WERI-Rb-1 (cell line): ENCODE measurements around the gene PSMF1.
A peak's percentile ranks its signal among the peaks of the same experiment; 100 is the strongest.
"Not testable (repeated sequence)": the region's sequence is repeated elsewhere in the genome, so short reads cannot be mapped to it uniquely, and the experiment has no call there.

Experiments used
- DNase-seq: peaks from one replicate; pipeline ENCODE4 v3.0.0-alpha.2; 2020
- H3K27ac ChIP-seq: fragments of 250-450 bp; sonication (Bioruptor Pico); 2 replicates; pipeline ENCODE4 v1.5.1; 2020; ENCODE audit warnings: mild to moderate bottlenecking, moderate library complexity
- H3K27me3 ChIP-seq: fragments of 250-450 bp; sonication (Bioruptor Pico); 2 replicates; pipeline ENCODE4 v1.5.1; 2021; ENCODE audit warnings: mild to moderate bottlenecking, low read depth, moderate library complexity; ENCODE audit not compliant: insufficient read depth, severe bottlenecking
- H3K36me3 ChIP-seq: fragments of 250-450 bp; sonication (Bioruptor Pico); 2 replicates; pipeline ENCODE4 v1.5.1; 2020; ENCODE audit warnings: mild to moderate bottlenecking, moderate library complexity
- H3K4me3 ChIP-seq: 2 replicates; pipeline ENCODE4 v1.5.1; 2011; ENCODE audit warnings: low read depth, mild to moderate bottlenecking, control low read depth, low read length
- H3K9me3 ChIP-seq: fragments of 250-450 bp; sonication (Bioruptor Pico); 2 replicates; pipeline ENCODE4 v1.5.1; 2021; ENCODE audit warnings: mild to moderate bottlenecking, moderate library complexity; ENCODE audit not compliant: severe bottlenecking
- TF ChIP-seq, protein P1 (sequence below): IDR thresholded peaks from 2 replicates; pipeline ENCODE4 v1.5.1; 2011; ENCODE audit warnings: low read depth, mild to moderate bottlenecking, control low read depth, inconsistent platforms, low read length

PSMF1 gene

DNA sequence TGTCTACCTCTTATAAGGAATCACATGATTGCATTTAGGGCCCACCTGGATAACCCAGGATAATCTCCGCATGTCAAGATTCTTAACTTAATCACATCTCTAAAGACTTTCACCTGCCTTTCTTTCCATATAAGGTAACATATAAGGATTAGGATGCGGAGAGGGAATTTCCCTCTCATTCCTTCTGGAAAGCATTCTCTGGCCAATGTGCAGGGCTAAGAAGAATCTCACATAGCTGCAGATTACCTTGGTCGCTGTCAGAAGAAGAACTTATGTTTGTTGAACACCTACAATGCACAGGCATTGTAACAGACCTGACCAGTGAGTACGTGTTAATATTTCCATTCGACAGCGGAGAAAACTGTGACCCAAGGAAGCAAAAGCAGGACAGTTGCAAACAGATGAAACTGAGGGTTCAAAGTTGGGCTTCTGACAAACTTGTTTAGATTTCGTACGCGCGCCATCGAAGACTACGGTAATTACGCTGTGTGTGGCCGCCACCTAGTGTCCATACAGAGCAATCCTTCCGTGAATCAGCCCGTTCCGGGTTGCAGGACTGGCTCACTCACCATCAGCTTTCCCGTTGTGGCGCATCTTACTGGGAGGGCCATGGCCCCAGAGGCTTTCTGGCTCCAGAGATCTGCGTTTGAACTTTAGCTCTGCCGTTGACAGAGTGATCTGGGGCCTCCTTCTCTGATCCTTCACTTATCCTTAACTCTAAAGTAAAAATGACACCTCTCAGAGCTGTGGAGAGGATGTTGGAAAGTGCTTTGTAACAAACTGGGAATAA, 94.4 kb downstream of the PSMF1 start:
- Histone ChIP-seq H3K36me3 (no peaks in the 10 kb centered on the region), H3K27me3 (peaks cover 24% of the 10 kb centered on the region), H3K27ac (no peak overlapping the region), H3K9me3 (no peaks in the 10 kb centered on the region), H3K4me3 (no peak overlapping the region; the same call in 1 of the 2 replicates)
- DNase-seq = peak; percentile 71
- TF ChIP-seq, protein P1, sequence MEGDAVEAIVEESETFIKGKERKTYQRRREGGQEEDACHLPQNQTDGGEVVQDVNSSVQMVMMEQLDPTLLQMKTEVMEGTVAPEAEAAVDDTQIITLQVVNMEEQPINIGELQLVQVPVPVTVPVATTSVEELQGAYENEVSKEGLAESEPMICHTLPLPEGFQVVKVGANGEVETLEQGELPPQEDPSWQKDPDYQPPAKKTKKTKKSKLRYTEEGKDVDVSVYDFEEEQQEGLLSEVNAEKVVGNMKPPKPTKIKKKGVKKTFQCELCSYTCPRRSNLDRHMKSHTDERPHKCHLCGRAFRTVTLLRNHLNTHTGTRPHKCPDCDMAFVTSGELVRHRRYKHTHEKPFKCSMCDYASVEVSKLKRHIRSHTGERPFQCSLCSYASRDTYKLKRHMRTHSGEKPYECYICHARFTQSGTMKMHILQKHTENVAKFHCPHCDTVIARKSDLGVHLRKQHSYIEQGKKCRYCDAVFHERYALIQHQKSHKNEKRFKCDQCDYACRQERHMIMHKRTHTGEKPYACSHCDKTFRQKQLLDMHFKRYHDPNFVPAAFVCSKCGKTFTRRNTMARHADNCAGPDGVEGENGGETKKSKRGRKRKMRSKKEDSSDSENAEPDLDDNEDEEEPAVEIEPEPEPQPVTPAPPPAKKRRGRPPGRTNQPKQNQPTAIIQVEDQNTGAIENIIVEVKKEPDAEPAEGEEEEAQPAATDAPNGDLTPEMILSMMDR = peak; percentile 90

DNA sequence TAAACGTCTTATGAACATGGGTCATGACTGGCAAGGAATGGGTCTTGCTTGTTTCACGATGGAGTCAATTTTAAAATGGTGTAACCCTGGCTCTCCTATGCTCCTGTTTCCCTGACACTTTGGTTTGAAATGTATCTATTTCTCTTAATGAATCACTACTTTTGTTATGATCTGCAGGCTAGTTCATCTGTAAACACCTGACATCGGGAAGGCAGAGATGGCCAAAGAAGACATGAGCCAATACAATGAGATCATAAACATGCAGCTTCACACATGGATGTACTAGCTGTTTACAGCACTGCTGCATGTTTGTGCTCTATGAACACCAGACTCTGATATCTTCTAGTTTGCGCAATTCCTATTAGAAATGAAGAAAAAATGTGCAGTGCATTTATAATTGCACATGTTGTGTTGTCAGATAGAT, 96.4 kb downstream of the PSMF1 start:
- TF ChIP-seq, protein P1 = no peak
- no peak overlapping the region for H3K27ac ChIP-seq
- no peak overlapping the region for H3K4me3 ChIP-seq
- no peak for DNase-seq
- H3K27me3 ChIP-seq = peaks cover 15% of the 10 kb centered on the region
- H3K36me3 ChIP-seq = no peaks in the 10 kb centered on the region
- H3K9me3 ChIP-seq = no peaks in the 10 kb centered on the region

DNA sequence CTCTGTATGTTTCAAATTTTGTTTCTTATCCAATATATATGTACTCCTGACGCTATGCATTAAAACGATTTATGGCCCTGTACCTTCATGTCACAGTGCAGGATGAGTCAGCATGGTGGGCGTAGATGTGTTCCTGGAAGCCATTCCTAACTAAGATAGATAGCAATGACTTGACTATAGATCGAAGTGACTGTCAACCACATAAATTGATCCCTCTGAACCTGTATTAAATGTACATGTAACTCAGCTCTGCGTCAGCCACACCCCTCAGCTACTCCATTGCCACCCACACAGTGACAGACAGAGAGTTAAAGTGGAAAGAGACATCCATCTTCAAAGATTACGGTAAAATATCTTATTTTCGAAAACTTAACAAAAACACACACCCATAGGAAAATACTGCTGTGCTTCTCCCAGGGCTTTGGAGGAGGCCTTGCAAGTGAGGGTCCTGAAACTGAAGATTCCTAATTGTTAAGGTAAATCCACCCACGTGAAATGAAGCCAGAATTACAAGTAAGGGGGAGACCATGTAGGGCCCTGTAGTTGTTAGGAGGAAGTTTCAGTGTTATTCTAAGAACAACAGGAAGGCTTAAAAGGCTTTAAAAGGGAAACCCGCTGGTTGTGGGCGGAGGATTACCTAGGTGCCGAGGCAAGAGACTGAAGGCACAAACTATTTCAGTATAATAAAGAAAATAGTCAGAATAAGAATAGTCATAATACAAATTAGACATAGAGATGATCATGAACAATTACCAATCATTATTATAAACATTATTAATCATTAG, 97.2 kb downstream of the PSMF1 start:
- TF ChIP-seq, protein P1 = no peak
- no peak overlapping the region for H3K4me3 ChIP-seq
- no peak for DNase-seq
- H3K27me3 ChIP-seq = peaks cover 14% of the 10 kb centered on the region
- H3K36me3 ChIP-seq = no peaks in the 10 kb centered on the region
- no peak overlapping the region for H3K27ac ChIP-seq
- H3K9me3 ChIP-seq = no peaks in the 10 kb centered on the region

DNA sequence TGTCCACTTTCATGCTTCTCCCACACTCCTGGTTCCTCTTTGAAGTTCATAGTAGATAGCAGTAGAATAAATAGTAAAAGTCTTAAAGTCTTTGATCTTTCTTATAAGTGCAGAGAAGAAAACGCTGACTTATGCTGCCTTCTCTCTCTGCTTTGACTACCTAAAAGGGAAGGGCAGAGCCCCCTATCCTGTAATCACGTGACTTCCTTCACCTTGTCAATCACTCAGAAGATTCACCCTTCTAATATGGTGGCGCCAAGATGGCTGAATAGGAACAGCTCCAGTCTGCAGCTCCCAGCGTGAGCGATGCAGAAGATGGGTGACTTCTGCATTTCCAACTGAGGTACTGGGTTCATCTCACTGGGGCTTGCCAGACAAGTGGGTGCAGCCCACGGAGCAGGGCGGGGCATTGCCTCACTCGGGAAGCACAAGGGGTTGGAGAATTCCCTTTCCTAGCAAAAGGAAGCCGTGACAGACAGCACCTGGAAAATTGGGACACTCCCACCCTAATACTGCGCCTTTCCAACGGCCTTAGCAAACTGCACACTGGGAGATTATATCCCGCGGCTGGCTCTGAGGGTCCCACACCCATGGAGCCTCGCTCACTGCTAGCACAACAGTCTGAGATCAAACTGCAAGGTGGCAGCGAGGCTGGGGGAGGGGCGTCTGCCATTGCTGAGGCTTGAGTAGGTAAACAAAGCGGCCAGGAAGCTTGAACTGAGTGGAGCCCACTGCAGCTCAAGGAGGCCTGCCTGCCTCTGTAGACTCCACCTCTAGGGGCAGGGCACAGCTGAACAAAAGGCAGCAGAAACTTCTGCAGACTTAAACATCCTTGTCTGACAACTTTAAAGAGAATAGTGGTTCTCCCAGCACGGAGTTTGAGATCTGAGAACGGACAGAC, 98.4 kb downstream of the PSMF1 start:
- DNase-seq, H3K9me3 ChIP-seq, H3K36me3 ChIP-seq, H3K4me3 ChIP-seq, H3K27ac ChIP-seq: not testable (repeated sequence)
- H3K27me3 ChIP-seq = peaks cover 14% of the 10 kb centered on the region
